GM12891 (cell line): ENCODE data around the gene CHCHD6.

Source experiments
- DNase-seq: peaks from one replicate; pipeline ENCODE4 v3.0.0; 2011; ENCODE audit warnings: low spot score; ENCODE audit not compliant: insufficient read length
- FAIRE-seq: peaks from 2 replicates; lab custom pipeline; 2011; peaks lifted over from hg19 to GRCh38; lab: Jason Lieb, UNC
- PAX5 ChIP-seq: IDR thresholded peaks from 2 replicates; pipeline ENCODE4 v1.6.1; 2011; ENCODE audit warnings: low read length, moderate library complexity, mild to moderate bottlenecking; ENCODE audit not compliant: insufficient read depth, severe bottlenecking
- POLR2A ChIP-seq: IDR thresholded peaks from 2 replicates; pipeline ENCODE4 v1.6.1; 2011; ENCODE audit warnings: low read depth, low read length, control low read depth
- POLR2AphosphoS5 ChIP-seq: IDR thresholded peaks from 2 replicates; pipeline ENCODE4 v1.6.1; 2011; ENCODE audit warnings: low read depth, low read length, control low read depth
- POU2F2 ChIP-seq: IDR thresholded peaks from 2 replicates; pipeline ENCODE4 v1.6.1; 2011; ENCODE audit warnings: low read depth, mild to moderate bottlenecking, control low read depth, low read length, moderate library complexity
- SPI1 ChIP-seq: IDR thresholded peaks from 2 replicates; pipeline ENCODE4 v1.6.1; 2011; ENCODE audit warnings: low read depth, low read length, control low read depth
- TAF1 ChIP-seq: IDR thresholded peaks from 2 replicates; pipeline ENCODE4 v1.6.1; 2011; ENCODE audit warnings: low read depth, low read length, control low read depth

The CHCHD6 gene

GRCh38 chr3:126870608-126871210 lies 166.7 kb downstream of the CHCHD6 start:
- FAIRE-seq: no peak
- DNase-seq: no peak
- TF ChIP-seq TAF1 (no peak), POU2F2 (no peak), POLR2A (no peak), POLR2AphosphoS5 (no peak), SPI1 (no peak), PAX5 (no peak)

- no peak for DNase-seq
- no peak for FAIRE-seq
- TF ChIP-seq SPI1 (no peak), PAX5 (no peak), POLR2AphosphoS5 (no peak), POU2F2 (no peak), POLR2A (no peak), TAF1 (no peak)
These were observed 168.8 kb downstream of the CHCHD6 start for GRCh38 chr3:126872701-126873342.

DNA sequence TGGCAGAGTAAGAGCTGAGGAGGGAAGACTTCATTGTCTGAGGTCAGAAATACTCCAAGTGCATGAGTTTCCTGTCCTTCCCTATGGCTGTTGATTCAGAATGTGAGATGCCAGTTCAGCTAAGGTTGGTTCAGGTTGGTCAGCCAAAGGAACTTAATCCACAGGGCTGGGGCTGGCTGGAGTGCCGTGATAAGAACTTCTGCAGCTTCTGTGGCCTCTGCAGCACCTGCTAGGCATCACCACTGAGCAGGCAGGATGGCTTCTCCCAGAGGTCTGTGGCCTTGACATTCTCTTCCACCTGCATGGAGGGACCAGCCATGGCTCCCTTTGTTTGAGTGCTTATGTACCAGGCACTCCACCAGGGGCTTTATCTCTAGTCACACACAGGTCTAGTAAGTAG lies 169.4 kb downstream of the CHCHD6 start:
- FAIRE-seq (no peak), DNase-seq (no peak)
- no peak for TF ChIP-seq POLR2AphosphoS5
- no peak for TF ChIP-seq PAX5
- no peak for TF ChIP-seq TAF1
- no peak for TF ChIP-seq POLR2A
- no peak for TF ChIP-seq SPI1
- no peak for TF ChIP-seq POU2F2

DNA sequence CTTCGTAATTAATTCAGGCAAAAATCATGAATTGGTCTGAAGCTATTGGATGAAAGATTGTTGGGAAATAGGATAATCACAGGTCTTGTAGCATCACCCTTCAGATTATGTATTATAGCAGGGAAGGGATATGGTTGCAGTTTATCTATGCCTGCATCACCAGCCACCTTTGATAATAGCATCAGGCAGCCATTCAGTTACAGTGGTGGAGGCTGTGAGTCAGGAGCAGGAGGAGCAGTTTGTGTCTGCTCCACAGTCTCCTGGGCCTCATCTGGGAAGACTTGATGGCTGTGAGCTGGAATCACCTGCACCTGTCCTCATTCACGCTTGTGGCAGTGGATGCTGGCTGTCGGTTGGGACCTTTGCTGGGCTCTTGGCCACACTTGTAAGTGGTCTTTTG lies 174.6 kb downstream of the CHCHD6 start:
- FAIRE-seq (no peak), DNase-seq (no peak)
- TF ChIP-seq TAF1: no peak
- TF ChIP-seq POU2F2: no peak
- no peak for TF ChIP-seq SPI1

GRCh38 chr3:126880901-126881300 lies 176.9 kb downstream of the CHCHD6 start:
- TF ChIP-seq TAF1 (no peak), PAX5 (no peak), POLR2A (no peak), SPI1 (no peak), POLR2AphosphoS5 (no peak), POU2F2 (no peak)
- DNase-seq (no peak), FAIRE-seq (no peak)

DNA sequence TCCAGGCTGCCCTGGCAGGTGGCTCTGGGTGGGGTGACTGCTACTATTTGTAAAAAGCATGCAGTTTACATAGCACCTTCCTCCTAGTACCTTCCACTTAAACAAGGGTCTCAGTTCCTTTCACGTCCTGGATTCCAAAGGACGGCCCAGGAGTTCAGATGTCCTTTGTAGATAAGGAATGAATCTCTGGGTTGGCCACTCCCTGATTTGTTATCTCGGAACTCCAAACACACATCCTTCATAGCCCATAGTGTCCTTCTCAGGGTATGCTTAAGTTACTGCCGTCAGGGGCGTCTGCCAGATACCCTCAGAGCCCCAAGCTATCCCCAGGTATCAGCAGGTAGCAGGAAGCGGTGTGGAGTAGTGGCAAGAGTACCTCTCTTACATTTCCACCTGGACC lies 177.8 kb downstream of the CHCHD6 start:
- TF ChIP-seq PAX5 (no peak), POU2F2 (no peak), POLR2A (no peak), SPI1 (no peak), POLR2AphosphoS5 (no peak), TAF1 (no peak)
- FAIRE-seq: no peak
- no peak for DNase-seq

- FAIRE-seq: peak; percentile 28
- no peak for TF ChIP-seq POU2F2
- TF ChIP-seq TAF1: no peak
- TF ChIP-seq PAX5: no peak
- TF ChIP-seq POLR2A: no peak
- TF ChIP-seq SPI1: no peak
- TF ChIP-seq POLR2AphosphoS5: no peak
- DNase-seq: no peak
These were observed 179.2 kb downstream of the CHCHD6 start for GRCh38 chr3:126883241-126883640.

- DNase-seq (no peak), FAIRE-seq (no peak)
- TF ChIP-seq SPI1 (no peak), PAX5 (no peak)
These were observed 181.4 kb downstream of the CHCHD6 start for GRCh38 chr3:126885425-126885824.

- DNase-seq (no peak), FAIRE-seq (no peak)
- TF ChIP-seq POLR2A: no peak
- TF ChIP-seq PAX5: no peak
- TF ChIP-seq POU2F2: no peak
- no peak for TF ChIP-seq POLR2AphosphoS5
- no peak for TF ChIP-seq TAF1
- TF ChIP-seq SPI1: no peak
These were observed 182.2 kb downstream of the CHCHD6 start for GRCh38 chr3:126886217-126886616.

- FAIRE-seq (no peak), DNase-seq (no peak)
- no peak for TF ChIP-seq TAF1
- no peak for TF ChIP-seq POLR2A
- no peak for TF ChIP-seq PAX5
- TF ChIP-seq POU2F2: no peak
- TF ChIP-seq SPI1: no peak
- TF ChIP-seq POLR2AphosphoS5: no peak
These were observed 183.6 kb downstream of the CHCHD6 start for GRCh38 chr3:126887686-126888085.
